ENCODE data around the gene NCKIPSD. TPM values are rescaled to one million over a fixed set of nuclear protein-coding genes. Genes with fewer than 3 reads are reported as not detected.
"Not testable (repeated sequence)": the region's sequence is repeated elsewhere in the genome, so short reads cannot be mapped to it uniquely, and the experiment has no call there.

NCKIPSD gene
- total RNA-seq = 10 to 100 TPM; 13.7 to 42.1 (median 20.3) TPM
- 10 to 100 TPM in 1 of 2 donors, 1 to 10 TPM in 1; 8.6 to 21.9 TPM for polyA plus RNA-seq
- total RNA-seq = 21.9 reads per million, percentile 52 among the genes with 10 or more reads in this experiment

GRCh38 chr3:48685603-48686511 lies at the start of gene NCKIPSD:
TSS of gene NCKIPSD (minus strand) at chr3:48685915. CDS start at chr3:48685807, 108 bp downstream.
- intact Hi-C loops (cut with micrococcal nuclease) = loop anchor here (1.0 to 10.0 kb wide), 19 partner anchors 22 to 789 kb away; partner anchors contain the start of genes IP6K2 (in 2 of the 2), QRICH1 (in 2 of the 2), UQCRC1 (in 2 of the 2) and ARIH2 (in 1 of the 2)

DNA sequence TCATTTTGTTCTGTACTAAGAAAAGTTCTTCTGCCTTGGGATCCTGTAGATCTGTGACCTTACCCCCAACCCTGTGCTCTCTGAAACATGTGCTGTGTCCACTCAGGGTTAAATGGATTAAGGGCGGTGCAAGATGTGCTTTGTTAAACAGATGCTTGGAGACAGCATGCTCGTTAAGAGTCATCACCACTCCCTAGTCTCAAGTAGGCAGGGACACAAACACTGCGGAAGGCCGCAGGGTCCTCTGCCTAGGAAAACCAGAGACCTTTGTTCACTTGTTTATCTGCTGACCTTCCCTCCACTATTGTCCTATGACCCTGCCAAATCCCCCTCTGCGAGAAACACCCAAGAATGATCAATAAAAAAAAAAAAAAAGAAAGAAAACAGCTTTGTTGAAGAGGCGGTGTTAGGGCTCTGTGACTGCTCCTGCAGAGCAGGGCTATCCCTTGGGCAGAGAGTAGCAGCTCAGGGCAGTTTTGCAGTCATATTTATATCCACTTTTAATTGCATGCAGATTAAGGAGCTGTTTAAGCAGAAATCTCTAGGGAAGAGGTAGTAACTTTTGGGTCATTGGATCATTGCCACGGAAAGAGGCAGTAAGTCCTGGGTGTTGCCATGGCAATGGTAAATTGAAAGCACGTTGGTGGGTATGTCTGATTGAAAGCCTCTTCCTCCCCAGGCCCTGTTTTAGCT lies 49.5 kb upstream of the NCKIPSD start:
- ATAC-seq; H3K27ac Mint-ChIP-seq; DNase-seq; H3K27ac ChIP-seq (ENCODE audit: low read depth, low read length); H3K36me3 Mint-ChIP-seq; H3K9me3 Mint-ChIP-seq; H3K27me3 ChIP-seq (ENCODE audit: control insufficient read depth in 2 of 2, insufficient read depth in 2 of 2, low read length in 2 of 2); POLR2A ChIA-PET; H3K4me3 Mint-ChIP-seq; H3K4me1 ChIP-seq (ENCODE audit: control insufficient read depth in 2 of 2, insufficient read depth in 2 of 2, low read length in 2 of 2); H3K4me1 Mint-ChIP-seq; H3K36me3 ChIP-seq (ENCODE audit: control insufficient read depth in 2 of 3, insufficient read depth in 3 of 3, low read length in 3 of 3); H3K9me3 ChIP-seq (ENCODE audit: control insufficient read depth in 2 of 3, low read length in 3 of 3); H3K27me3 Mint-ChIP-seq; H3K4me3 ChIP-seq (ENCODE audit: low read length): not testable (repeated sequence)
- intact Hi-C loops (cut with micrococcal nuclease) = loop anchor here in 1 of 2 donors (5.0 kb wide), 2 partner anchors 197 to 217 kb away; no protein-coding TSS in a partner anchor
- CTCF ChIA-PET = interaction anchor here (0.9 to 4.7 kb wide), 6 partner anchors 18 to 230 kb away, joined by 3 to 21 read pairs (median 4); partner anchors contain the start of gene IP6K2

More at GRCh38 chr3:48685603-48686511, at the start of gene NCKIPSD:
- H3K36me3 Mint-ChIP-seq = peaks cover under 1 to 15% (median 8%) of the 10 kb centered on the region in 5 donors
- H3K4me1 Mint-ChIP-seq = peaks cover 29 to 38% (median 33%) of the 10 kb centered on the region in 7 donors
- ChIA-PET POLR2A (interaction anchor here (1.0 to 1.4 kb wide), 3 partner anchors 18 to 31 kb away, joined by 3 read pairs; partner anchors contain the start of gene IP6K2), CTCF (interaction anchor here (0.6 to 1.6 kb wide), 4 partner anchors 10 to 1444 kb away, joined by 3 to 6 read pairs (median 4); partner anchors contain the start of gene IP6K2)
- H3K27me3 Mint-ChIP-seq = no peaks in the 10 kb centered on the region
- ATAC-seq (peak; percentile 97), DNase-seq (peak; percentile 83 to 96 (median 92))
- H3K36me3 ChIP-seq (ENCODE audit: control insufficient read depth in 2 of 3, insufficient read depth in 3 of 3, low read length in 3 of 3) = peaks cover 3 to 55% (median 6%) of the 10 kb centered on the region in 3 experiments
- peak within 1 kb of the TSS; percentile 88 to 95 (median 93) for H3K4me3 Mint-ChIP-seq
- H3K27me3 ChIP-seq (ENCODE audit: control insufficient read depth in 2 of 2, insufficient read depth in 2 of 2, low read length in 2 of 2) = no peaks in the 10 kb centered on the region
- peak within 1 kb of the TSS; percentile 79 for H3K27ac ChIP-seq (ENCODE audit: low read depth, low read length)
- H3K9me3 ChIP-seq (ENCODE audit: control insufficient read depth in 2 of 3, low read length in 3 of 3) = no peaks in the 10 kb centered on the region
- H3K9me3 Mint-ChIP-seq = no peaks in the 10 kb centered on the region
- H3K4me3 ChIP-seq (ENCODE audit: low read length) = peak within 1 kb of the TSS; percentile 92
- peaks cover 8 to 18% of the 10 kb centered on the region in 2 donors for H3K4me1 ChIP-seq (ENCODE audit: control insufficient read depth in 2 of 2, insufficient read depth in 2 of 2, low read length in 2 of 2)
- H3K27ac Mint-ChIP-seq = peak within 1 kb of the TSS; percentile 73 to 94 (median 89)

DNA sequence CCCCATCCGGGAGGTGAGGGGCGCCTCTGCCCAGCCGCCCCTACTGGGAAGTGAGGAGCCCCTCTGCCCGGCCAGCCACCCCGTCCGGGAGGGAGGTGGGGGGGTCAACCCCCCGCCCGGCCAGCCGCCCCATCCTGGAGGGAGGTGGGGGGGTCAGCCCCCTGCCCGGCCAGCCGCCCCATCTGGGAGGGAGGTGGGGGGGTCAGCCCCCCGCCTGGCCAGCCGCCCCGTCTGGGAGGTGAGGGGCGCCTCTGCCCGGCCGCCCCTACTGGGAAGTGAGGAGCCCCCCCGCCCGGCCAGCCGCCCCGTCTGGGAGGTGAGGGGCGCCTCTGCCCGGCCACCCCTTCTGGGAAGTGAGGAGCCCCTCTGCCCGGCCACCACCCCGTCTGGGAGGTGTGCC lies 48.8 kb upstream of the NCKIPSD start:
- H3K27ac Mint-ChIP-seq, CTCF ChIA-PET: not testable (repeated sequence)

GRCh38 chr3:48733752-48734518 lies 48.2 kb upstream of the NCKIPSD start:
- ATAC-seq; H3K4me1 ChIP-seq (ENCODE audit: control insufficient read depth in 2 of 2, insufficient read depth in 2 of 2, low read length in 2 of 2); H3K9me3 Mint-ChIP-seq; H3K9me3 ChIP-seq (ENCODE audit: control insufficient read depth in 2 of 3, low read length in 3 of 3); H3K27ac Mint-ChIP-seq; H3K4me1 Mint-ChIP-seq; H3K27me3 ChIP-seq (ENCODE audit: control insufficient read depth in 2 of 2, insufficient read depth in 2 of 2, low read length in 2 of 2); H3K4me3 ChIP-seq (ENCODE audit: low read length); H3K27ac ChIP-seq (ENCODE audit: low read depth, low read length); H3K36me3 ChIP-seq (ENCODE audit: control insufficient read depth in 2 of 3, insufficient read depth in 3 of 3, low read length in 3 of 3); intact Hi-C loops (cut with micrococcal nuclease); H3K4me3 Mint-ChIP-seq; CTCF ChIA-PET; DNase-seq; POLR2A ChIA-PET; H3K36me3 Mint-ChIP-seq; H3K27me3 Mint-ChIP-seq: not testable (repeated sequence)

More for the DNA sequence above, 48.8 kb upstream of the NCKIPSD start:
- H3K27me3 ChIP-seq (ENCODE audit: control insufficient read depth in 2 of 2, insufficient read depth in 2 of 2, low read length in 2 of 2); H3K36me3 Mint-ChIP-seq; H3K4me1 Mint-ChIP-seq; H3K27ac ChIP-seq (ENCODE audit: low read depth, low read length); H3K4me3 ChIP-seq (ENCODE audit: low read length); DNase-seq; intact Hi-C loops (cut with micrococcal nuclease); H3K9me3 ChIP-seq (ENCODE audit: control insufficient read depth in 2 of 3, low read length in 3 of 3); H3K4me1 ChIP-seq (ENCODE audit: control insufficient read depth in 2 of 2, insufficient read depth in 2 of 2, low read length in 2 of 2); H3K36me3 ChIP-seq (ENCODE audit: control insufficient read depth in 2 of 3, insufficient read depth in 3 of 3, low read length in 3 of 3); ATAC-seq; POLR2A ChIA-PET; H3K27me3 Mint-ChIP-seq; H3K9me3 Mint-ChIP-seq; H3K4me3 Mint-ChIP-seq: not testable (repeated sequence)

DNA sequence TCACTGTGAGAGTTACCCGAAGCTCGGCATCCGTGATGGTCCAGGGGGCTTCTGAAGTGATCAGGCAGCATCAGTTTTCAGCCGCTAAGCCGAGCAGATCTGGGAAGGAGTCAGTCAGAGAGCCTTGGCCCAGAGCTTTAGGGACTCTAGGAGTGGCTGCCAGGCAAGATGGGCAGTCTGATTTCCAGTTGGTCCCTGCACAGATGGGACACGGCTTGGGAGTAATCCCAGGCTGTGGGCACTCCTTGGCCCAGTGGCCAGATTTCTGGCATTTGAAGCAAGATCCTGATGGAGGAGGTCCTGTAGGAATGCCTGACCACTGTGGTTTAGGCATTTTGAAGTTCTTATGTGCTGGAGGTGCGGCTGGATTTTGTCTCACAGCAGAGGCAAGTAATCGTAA lies 41.8 kb upstream of the NCKIPSD start:
- Mint-ChIP-seq H3K4me1 (no peaks in the 10 kb centered on the region), H3K36me3 (no peaks in the 10 kb centered on the region), H3K27ac (no peak overlapping the region), H3K4me3 (no peak overlapping the region), H3K27me3 (peaks cover 0 to 10% (median 0%) of the 10 kb centered on the region in 5 donors), H3K9me3 (peaks cover 0 to 4% (median 0%) of the 10 kb centered on the region in 11 donors)
- CTCF ChIA-PET = no interaction called here
- Histone ChIP-seq H3K36me3 (ENCODE audit: control insufficient read depth in 2 of 3, insufficient read depth in 3 of 3, low read length in 3 of 3) (no peaks in the 10 kb centered on the region), H3K27me3 (ENCODE audit: control insufficient read depth in 2 of 2, insufficient read depth in 2 of 2, low read length in 2 of 2) (no peaks in the 10 kb centered on the region), H3K9me3 (ENCODE audit: control insufficient read depth in 2 of 3, low read length in 3 of 3) (no peaks in the 10 kb centered on the region), H3K27ac (ENCODE audit: low read depth, low read length) (no peak overlapping the region), H3K4me1 (ENCODE audit: control insufficient read depth in 2 of 2, insufficient read depth in 2 of 2, low read length in 2 of 2) (no peaks in the 10 kb centered on the region), H3K4me3 (ENCODE audit: low read length) (no peak overlapping the region)
- ATAC-seq (no peak), DNase-seq (no peak)
- POLR2A ChIA-PET = no interaction called here
- intact Hi-C loops (cut with micrococcal nuclease) = no loop called here
